HFF-Myc (cell line): ENCODE results near the gene BAG2.
A peak's percentile ranks its signal among the peaks of the same experiment; 100 is the strongest.

Source experiments
- DNase-seq: peaks from one replicate; pipeline ENCODE4 v3.0.0-alpha.2; 2011; ENCODE audit warnings: low read depth; ENCODE audit errors: extremely low read depth
- H3K4me3 ChIP-seq: replicated peaks from 2 replicates; pipeline ENCODE4 v1.5.1; 2011; ENCODE audit warnings: low read depth, mild to moderate bottlenecking, control low read depth, low read length
- TF ChIP-seq, protein P1 (sequence below): IDR thresholded peaks from 2 replicates; pipeline ENCODE4 v1.5.1; 2012; ENCODE audit warnings: mild to moderate bottlenecking, low read depth, low read length, control low read depth; ENCODE audit errors: missing control alignments

Gene BAG2

DNA sequence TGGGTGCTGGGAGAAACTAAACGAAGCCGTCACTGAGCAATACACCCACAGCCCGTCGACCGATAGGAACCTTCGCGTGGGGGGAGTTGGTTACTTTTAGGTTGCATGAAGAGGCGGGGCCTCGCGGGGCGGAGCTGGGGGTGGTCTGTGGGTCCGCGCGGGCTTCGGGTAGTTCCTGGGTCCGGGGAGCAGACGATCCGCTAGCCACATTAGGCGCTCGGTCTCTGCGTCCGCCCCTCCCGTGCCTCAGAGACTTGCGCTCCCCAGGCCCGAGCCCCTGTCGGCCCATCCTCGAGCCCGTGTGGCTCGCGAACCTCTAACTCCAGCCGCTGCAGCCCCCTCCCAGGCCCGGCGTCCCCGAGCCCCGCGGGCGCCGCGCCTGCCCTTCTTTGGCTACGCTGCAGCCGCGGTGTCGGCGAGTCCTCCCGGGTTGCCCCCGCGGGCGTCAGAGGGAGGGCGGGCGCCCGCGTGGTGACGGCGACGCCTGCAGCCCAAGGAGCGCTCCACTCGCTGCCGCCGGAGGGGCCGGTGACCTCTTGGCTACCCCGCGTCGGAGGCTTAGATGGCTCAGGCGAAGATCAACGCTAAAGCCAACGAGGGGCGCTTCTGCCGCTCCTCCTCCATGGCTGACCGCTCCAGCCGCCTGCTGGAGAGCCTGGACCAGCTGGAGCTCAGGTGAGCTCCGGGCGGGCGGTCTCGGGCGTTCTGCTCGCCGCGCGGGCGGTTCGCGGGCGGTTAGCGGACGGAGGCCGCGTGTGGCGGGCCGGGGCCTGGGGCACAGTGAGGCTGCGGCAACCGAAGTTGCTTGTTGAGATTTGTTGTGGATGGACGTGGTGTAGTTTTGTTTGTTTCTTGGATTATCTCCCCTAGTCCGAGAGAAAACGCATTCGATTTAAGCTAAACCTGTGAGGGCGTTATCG is at the start of gene BAG2:
BAG2 (plus strand) TSS at position 191 of the 920 bp plus-strand sequence; CDS start at position 563, 372 bp downstream.
- H3K4me3 ChIP-seq, result peak within 1 kb of the TSS; percentile 90
- DNase-seq, result peak; percentile 56
- TF ChIP-seq, protein P1, sequence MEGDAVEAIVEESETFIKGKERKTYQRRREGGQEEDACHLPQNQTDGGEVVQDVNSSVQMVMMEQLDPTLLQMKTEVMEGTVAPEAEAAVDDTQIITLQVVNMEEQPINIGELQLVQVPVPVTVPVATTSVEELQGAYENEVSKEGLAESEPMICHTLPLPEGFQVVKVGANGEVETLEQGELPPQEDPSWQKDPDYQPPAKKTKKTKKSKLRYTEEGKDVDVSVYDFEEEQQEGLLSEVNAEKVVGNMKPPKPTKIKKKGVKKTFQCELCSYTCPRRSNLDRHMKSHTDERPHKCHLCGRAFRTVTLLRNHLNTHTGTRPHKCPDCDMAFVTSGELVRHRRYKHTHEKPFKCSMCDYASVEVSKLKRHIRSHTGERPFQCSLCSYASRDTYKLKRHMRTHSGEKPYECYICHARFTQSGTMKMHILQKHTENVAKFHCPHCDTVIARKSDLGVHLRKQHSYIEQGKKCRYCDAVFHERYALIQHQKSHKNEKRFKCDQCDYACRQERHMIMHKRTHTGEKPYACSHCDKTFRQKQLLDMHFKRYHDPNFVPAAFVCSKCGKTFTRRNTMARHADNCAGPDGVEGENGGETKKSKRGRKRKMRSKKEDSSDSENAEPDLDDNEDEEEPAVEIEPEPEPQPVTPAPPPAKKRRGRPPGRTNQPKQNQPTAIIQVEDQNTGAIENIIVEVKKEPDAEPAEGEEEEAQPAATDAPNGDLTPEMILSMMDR, result no peak

DNA sequence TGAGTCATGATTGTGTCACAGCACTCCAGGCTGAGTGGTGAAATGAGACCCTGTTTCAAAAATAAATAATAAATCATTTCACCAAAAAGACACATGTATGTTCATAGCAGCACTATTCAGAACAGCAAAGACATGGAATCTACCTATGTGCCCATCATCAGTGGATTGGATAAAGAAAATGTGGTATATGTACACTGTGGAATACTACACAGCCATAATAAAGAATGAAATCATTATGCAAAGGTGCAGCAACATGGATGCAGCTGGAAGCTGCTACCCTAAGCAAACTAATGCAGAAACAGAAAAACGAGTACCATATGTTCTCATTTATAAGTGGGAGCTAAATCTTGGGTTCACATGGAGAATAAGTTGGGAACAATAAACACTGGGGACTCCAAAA is 49.0 kb upstream of the BAG2 start:
- no peak for DNase-seq
- H3K4me3 ChIP-seq, result no peak overlapping the region
- TF ChIP-seq, protein P1, result no peak

DNA sequence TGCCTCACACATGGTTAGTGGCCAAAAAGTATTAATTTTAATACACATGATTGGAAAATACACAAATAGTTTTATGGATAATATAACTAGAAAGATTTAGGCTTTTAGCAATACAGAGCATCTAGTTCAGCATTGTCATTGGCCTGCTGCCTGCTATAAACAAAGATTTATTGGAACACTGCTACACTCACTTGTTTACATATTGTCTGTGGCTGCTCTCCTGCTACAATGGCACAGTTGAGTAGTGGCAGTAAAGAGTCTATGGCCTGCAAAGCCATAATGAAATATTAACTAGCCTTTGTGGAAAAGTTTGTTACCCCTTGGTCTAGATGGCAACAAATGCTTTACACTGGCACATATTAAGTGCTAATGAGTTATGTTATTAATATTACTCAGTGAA is 44.4 kb upstream of the BAG2 start:
- TF ChIP-seq, protein P1, result no peak
- no peak for DNase-seq

DNA sequence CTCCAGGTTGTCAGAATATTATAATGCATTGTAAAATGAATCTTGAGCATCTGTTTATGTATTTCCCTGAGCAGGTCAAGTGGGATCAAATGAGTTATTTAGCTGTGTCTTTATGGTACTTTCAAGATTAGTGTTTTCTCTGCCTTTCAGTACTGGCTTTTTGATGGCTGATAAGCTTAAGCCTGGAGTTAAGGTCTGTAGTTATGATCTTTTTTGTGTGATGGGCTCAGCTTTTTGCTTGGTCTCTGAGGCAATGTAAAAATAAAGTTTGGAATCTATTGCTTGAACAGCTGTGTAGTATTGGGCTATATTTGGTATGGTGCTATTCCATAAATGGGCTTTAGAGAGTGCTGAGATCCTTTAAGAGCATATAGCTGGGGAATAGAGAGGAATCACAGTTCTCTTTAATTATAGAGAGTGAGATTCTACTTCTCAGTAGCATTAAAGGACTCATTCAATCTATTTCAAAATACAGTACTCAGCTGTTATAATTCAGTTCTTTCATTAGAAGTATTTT is 41.4 kb upstream of the BAG2 start:
- DNase-seq, result no peak
- TF ChIP-seq, protein P1, result no peak
- no peak overlapping the region for H3K4me3 ChIP-seq

More for the DNA sequence above, 44.4 kb upstream of the BAG2 start:
- H3K4me3 ChIP-seq, result no peak overlapping the region

DNA sequence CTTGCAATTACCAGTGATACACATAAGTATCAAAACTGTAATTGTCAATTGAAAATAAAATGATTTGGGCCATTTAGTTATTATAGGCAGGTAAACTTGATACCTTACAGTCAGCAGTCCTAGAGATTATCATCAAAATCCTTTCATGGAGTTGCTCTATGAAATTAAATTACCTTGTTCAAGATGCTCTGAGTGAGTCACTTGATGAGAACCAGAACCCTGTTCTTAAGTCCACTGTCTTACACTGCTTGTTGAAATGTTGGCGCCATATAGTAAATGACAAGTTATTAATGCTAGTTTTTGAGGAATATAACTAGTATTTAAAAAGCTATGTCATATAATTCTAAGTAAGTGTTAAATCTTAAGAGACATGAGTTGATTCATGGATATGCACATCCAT is 37.2 kb upstream of the BAG2 start:
- no peak for DNase-seq
- TF ChIP-seq, protein P1, result no peak
- H3K4me3 ChIP-seq, result no peak overlapping the region

DNA sequence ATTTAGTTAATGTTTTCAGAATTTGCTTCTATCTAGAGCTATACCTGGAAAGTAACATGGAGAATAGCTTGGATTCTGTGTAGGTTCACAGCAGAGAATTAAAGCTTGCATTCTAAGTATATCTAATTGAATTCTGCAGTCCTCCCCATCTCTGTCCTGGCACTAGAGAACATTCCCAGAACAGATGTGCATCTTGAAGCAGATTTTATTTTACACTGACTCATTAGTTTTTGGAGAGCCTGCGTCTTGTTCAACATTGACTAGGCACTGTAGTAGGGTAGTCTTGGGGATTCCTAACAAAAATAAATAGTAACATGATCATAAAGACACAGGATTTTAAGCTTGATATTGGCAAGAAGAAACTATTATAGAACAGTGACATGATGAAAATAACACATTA is 36.2 kb upstream of the BAG2 start:
- DNase-seq, result peak; percentile 14
- TF ChIP-seq, protein P1, result no peak
- H3K4me3 ChIP-seq, result no peak overlapping the region
